Gastrocnemius medialis (tissue), 4 donors: ENCODE data around the gene ACSL4.

Experiments used
- CTCF ChIP-seq, 5 experiments: fragments of 450-650 bp in 3 of 5; fragments of 200-600 bp in 2 of 5; sonication (generic) in 2 of 5; IDR thresholded peaks in 4 of 5; conservative IDR thresholded peaks in 1 of 5; 1 replicate in 4 of 5; 2 replicates in 1 of 5; pipeline ENCODE4 v1.5.1; 2016 to 2019; ENCODE audit warnings: antibody characterized with exemption in 5 of 5, mild to moderate bottlenecking in 3 of 5, moderate library complexity in 3 of 5
- POLR2A ChIP-seq, 2 donors: fragments of 450-650 bp; IDR thresholded peaks; one replicate each; pipeline ENCODE4 v1.6.1; 2017; ENCODE audit warnings: antibody characterized with exemption in 2 of 2, mild to moderate bottlenecking in 2 of 2, moderate library complexity in 2 of 2

GRCh38 chrX:109697855-109698254 lies 35.2 kb downstream of the ACSL4 start:
- no peak for TF ChIP-seq CTCF (IDR thresholded peaks at IDR 0.05 in 4 of 5, conservative IDR thresholded peaks at IDR 0.05 in 1 of 5)
- TF ChIP-seq POLR2A (IDR thresholded peaks at IDR 0.05): no peak
